Inflammatory macrophage (primary cell): ENCODE data around the gene ACOX3.
A peak's percentile ranks its signal among the peaks of the same experiment; 100 is the strongest.
"Not testable (repeated sequence)": the region's sequence is repeated elsewhere in the genome, so short reads cannot be mapped to it uniquely, and the experiment has no call there.

Experiments used
- DNase-seq, 2 donors: peaks; one replicate each; pipeline ENCODE4 v3.0.0-alpha.2; 2020 to 2022

The ACOX3 gene

DNA sequence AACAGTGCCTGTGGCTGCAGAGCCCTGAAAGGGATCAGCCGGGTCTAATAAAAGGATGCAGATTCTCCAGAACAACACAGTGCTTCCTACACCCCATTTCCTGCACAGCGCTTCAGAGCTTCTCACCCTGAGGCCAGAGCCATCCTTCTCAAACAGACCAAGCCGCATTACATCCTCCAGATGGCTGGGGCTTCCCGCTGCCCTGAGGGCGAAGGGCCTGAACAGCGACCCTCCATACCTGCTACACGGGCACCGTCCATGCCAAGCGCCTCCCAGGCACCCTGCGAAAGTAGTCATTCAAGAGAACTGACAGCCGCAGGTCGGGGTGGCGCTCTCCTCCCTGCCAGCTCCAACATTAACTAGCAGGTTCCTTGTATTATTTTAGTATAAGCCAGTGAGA is 36.5 kb downstream of the ACOX3 start:
- DNase-seq: no peak

DNA sequence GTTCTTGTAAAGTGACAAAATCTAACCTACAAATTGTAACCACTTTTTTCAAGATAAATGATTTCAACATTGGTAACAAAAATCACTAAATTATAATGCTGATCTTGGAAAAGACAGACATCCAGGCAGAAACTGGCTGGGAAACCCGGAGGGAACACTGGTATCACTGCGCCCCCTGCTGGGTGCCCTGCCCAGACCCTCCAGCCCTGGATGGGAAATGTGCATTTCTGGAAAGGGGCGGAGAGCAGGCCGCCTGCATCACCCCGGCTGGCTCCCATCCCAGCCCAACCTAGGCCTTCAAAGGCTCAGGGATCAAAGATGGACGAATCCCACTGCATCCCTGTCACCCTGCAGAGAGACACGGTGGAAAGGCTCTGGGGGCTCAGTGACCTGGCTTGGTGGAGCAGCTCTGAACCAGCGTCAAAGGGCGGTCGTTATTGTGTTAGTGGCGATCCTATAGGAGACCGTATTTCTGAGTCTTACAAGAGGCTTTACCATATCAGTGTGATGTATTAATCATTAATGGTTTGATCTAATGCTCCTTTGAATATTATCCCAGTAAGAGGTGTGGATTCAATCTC is 37.3 kb downstream of the ACOX3 start:
- peak; percentile 71 to 75 for DNase-seq

DNA sequence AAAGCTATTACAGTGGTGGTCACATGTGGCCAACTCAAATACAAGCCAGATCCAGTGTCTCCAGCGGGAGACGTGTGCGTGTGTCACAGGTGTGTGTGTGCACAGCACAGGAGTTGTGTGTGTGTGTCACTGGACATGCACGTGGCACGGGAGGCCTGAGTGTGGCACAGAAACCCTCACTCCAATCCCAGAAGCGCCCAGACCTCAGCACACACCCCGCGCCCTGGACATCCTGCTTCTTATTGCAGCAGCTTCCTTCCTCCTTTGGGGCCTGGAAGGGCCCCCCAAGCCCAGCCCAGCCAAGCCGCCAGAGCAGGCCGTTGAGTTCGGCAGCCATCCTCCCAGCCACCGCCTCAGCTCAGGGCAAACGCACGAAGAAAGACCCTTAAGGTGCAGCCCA is 37.9 kb downstream of the ACOX3 start:
- peak; percentile 40 to 53 for DNase-seq

DNA sequence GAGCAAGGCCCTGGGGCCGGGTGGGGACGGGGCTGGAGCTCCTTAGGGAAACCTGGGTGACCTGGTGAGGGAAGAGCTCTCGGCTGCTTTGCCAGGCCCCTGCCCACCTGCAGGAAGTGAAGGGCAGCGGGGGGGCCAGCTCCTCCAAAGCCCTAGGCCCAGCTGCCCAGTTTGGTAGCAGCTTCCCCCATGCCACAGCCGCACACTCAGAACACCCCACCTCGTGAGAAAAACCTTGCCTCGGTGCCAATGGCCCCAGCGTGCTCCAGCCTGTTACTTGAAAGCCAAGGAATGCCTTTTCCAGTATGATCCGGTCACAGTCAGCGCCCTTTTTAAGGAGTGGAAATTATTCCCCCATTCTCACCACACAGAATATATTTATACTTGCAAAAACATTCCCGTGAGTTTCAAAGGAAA is 38.3 kb downstream of the ACOX3 start:
- DNase-seq: no peak

DNA sequence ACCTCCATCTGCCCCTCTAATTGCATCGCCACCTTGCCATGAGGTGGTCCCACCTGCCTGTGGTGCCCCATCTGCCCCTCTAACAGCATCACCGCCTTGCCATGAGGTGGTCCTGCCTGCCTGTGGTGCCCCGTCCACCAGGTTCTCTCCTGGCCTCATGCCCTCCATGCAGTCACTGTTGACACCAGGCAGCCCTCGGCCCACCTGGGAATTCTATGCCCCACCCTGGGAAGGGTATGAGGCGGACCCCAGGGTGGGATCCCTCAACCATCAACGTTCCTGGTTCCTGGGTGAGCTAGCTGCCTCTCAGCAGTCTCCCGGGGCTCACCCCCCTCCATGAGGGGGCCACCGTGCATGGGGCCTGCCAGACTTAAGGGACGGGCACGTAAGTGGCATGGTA is 38.9 kb downstream of the ACOX3 start:
- DNase-seq: no peak

DNA sequence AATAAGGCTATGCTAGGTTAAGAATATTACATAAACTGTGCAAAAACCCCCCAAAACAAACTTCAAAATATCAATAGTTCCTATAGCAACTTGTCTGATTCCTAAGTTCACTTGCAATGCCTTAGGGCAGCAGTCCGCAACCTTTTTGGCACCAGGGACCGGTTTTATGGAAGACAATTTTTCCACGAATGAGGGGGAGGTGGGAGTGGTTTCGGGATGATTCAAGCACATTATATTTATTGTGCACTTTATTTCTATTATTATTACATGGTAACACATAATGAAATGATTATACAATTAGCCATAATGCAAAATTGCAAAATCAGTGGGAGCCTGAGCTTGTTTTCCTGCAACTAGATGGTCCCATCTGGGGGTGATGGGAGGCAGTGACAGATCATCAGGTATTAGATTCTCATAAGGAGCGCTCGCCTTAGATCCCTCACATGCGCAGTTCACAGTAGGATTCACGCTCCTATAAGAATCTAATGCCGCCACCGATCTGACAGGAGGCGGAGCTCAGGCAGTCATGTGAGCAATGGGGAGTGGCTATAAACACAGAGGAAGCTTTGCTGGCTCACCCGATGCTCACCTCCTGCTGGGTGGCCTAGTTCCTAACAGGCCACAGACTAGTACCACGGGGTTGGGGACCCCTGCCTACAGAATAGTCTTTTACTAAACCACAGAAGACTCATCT is 39.7 kb downstream of the ACOX3 start:
- no peak for DNase-seq

DNA sequence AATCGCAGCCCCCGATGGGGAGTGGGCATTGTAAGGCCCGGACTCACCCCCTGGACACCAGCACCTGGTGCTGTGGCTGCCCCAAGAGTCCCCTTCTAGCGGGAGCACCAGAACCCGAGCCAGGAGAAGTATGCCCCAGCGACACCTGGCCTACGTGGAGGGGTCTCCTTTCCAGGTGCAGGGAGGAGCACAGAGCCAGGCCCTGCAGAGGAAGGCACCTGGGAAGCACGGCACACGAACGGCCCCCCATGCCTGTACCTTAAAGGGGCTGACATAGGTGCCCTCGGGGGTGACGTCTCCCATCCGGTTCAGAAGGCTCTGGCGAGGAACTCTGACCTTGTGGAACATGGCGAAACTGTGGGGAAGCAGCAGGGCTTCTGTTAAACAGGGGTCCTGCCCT is 41.2 kb downstream of the ACOX3 start:
- DNase-seq: no peak

DNA sequence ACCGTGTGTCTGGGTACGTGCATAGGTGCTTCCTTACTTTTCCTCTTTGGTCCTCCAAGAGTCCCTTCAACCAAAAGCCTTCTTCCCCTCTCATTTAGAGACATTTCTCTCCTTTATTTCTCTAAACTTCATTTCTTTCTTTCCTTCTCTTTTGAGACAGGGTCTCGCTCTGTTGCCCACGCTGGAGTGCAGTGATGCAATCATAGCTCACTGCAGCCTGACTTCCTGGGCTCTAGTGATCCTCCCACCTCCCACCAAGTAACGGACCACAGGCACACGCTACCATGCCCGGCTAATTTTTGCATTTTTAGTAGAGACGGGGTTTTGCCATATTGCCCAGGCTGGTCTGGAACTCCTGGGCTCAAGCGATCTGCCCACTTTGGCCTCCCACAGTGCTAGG is 42.2 kb downstream of the ACOX3 start:
- no peak for DNase-seq

DNA sequence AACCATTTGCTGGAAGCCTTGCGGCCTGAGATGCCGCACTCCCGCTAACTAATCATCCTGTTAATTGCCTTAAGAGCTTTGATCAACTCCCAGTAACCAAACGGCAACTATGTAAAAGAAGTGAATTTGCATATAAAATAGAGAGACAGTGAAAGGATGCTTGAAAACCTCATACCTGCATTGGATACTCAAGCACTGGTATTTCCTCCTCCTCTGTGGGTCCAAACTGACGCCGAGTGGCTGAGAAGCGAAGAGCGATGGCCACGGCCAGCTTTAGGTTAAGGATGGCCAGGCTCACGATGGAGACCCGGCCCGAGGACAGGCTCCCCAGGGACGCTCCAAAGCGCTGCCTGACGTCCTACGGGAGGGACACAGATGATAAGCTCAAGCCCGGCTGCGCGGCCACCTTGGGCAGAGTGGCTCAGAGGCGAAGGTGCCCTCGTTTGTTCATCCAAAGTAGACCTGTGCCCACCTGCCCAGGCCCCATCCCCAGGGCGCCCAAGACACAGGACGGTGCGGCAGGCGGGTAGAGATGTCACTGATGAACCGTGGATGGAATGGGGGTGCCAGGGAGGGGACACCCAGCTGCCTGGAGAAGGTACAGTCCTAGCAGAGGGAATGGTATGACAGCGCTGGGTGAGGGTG is 43.6 kb downstream of the ACOX3 start:
- DNase-seq: no peak

DNA sequence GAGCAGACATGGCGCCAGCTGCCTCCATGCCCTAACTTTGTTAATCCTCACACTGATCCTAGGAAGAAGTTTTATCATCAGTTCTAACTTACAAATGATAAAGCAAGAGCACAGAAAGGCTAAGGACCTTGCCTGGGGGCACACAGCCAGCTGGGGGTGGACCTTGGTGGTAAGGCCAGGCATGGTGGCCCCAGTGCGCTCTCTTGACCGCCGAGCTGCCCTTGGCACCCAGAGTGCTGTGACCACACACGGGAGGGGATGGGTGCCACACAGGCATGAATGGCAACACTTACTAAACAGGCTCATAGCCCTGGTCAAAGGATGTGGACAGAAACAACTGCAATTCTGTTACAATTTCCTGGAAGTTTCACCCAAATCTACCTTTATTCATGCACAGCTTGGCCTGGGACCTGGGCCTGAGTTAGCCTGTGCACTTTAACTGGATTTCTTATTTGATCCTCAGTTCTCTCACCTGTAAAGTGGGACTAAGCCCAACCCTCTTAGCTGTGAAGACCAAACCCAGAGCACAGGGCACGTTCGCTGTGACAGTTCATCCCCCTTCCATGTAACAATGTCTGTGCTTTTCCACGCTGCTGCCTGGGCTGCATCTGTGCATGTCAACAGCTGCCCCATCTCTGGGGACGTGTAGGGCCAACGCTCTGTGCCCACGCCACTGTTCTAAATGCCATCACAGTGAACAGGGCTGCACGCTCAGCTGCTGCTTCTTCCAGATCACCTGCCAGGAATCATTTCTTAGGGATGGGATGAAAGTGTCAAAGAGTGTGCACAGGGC is 44.8 kb downstream of the ACOX3 start:
- DNase-seq: no peak

DNA sequence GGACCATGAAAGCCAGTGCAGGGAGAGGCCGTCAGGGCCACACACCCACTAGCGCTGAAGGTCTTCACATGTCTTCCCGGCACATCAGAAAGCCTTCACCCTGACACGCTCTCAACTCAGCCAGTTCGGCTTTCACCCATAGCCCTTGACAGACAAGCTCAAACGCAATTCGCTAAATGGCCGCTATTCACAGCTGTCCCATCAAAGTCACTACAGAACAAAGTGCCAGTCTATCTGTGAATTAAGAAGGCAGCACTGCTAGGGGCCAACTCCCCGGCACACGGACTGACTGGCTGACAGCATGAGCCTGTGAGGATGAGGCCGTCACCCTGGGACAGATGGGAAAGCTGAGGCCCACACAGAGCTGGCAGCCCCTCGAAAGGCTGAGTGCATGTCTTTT is 45.7 kb downstream of the ACOX3 start:
- DNase-seq: no peak

DNA sequence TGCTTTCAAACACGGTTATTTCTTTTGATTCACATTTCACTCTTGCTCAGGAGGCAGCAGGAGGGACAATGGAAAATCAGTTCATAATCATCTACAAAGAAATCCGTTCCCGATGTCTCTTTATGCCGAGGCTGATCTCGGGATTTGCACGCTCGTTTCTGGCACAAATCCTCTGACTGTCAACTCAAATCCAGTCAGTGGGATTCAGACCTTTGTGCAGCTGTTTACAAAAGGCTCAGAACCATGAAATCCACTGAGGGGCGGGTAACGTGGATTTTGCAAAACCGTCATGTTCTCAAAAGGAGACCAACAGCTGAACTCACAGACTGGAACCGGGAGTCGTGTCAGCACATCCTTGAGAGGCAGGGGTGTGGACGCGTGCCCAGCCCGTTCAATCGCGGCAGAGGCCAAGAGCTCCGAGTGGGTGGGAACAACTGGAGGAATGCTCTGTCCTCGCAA is 46.4 kb downstream of the ACOX3 start:
- DNase-seq: no peak

DNA sequence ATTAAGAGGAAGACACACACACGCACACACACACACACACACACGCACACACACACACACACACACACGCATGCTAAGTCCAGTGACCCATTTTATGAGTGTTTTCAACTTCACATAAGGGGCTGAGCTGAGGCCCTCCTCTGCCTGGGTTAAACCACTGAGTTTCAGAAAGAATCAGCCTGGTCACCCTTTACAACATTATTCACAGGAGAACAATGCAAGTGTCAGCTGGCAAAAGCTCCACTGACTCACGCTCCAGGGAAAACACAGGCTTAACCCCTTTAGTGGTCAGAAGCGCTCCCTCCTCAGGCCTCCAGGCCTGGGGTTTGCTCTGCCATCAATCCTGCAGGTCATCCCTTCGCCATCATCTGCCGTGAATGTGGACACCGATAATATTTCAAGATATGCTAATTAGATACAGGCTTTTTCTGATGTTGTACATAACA is 46.9 kb downstream of the ACOX3 start:
- no peak for DNase-seq

DNA sequence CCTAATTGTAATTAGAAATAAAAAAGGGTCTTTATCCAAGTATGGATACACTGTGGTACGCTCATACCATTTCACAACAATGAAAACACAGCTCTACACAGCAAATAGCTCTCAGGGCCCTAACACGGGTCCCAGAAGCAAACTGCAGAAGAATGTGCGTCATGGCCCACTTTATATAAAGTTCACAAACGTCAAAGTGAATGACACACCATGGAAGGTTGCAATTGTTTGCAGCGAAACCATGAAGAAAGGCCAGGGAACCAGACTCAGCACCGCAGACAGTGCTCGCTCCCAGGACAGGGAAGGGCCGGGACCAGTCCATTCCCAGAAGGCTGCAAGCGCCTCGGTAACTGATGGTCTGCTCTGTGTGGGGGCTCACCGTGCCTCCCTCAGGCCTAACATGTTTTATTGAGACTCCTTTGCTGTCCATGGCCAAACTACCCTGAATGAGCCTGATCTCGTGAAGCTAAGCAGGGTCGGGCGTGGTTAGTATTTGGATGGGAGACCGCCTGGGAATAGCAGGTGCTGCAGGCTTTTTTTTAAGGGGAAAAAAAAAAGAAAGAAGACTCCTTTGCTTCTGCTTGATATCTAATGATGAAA is 47.8 kb downstream of the ACOX3 start:
- no peak for DNase-seq

DNA sequence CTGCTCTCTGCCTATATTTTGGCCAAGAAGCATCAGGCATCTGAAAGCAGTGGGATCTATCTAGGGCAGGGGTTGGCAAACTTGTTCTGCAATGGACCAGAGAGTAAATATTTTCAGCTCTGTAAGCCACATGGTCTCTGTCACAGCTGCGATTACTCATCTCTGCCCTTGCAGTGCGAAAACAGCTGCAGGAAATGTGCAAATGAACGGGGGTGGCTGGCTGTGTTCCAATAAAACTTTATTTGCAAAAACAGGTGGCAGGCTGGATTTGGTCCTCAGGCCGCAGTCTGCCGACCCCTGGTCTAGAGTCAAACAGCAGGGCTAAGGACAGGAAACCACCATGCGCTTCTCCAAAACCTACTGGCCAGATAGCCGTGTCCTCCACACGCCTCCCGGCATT is 48.6 kb downstream of the ACOX3 start:
- DNase-seq: peak; percentile 52 to 74

DNA sequence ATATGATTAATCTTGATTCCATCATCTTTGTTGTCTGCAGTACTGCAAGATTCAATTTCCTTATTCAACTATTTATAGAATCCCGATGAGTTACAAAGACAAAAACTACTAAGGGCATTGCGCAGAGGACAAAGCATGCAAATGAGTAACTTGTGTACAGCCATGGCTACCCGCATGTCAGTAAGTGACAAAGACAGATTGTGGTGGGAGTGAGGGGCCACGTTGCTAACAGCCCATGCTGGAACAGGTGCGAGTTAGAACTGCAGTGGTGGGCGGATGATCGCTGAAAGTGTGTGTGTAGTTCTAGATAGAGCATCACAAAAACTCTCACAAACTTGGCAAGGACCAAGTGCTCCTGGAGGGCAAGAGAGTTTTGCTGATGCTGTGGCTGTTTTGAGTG is 49.5 kb downstream of the ACOX3 start:
- DNase-seq: no peak

DNA sequence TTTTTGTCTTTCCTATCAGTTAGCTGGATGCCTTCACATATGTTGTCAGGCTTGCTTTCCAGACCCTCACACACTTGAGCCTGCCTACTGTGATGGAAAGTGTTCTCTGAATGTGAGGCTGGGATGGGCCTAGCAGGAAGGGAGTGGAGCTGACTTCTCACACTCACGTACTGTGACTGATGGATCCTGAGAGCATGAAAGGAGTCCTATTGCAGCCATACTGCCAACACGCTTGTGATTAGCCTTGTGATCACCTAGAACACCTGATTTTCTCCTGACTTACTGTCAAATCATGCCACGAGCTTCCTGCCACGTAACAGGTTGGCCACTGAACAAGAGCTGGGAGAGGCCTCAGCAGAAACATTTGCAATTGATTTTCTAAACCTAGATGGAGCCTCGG is 49.9 kb downstream of the ACOX3 start:
- no peak for DNase-seq

DNA sequence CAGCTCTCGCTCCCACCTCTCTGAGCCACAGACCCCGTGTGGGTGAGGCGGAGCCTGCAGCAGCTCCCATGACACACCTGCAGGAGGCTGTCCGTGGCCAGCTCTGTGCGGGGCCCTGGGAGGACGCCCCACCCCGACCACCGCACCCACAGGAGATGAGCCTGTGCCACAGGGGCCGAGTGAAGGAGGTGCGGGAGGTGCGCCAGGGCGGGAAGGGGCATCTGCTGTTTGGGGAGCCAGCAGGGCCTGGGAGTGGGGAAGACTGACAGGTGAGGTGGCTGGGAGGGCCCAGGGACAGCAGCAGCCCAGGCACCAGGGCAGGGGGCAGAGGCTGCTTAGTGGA is 52.0 kb downstream of the ACOX3 start:
- no peak for DNase-seq

DNA sequence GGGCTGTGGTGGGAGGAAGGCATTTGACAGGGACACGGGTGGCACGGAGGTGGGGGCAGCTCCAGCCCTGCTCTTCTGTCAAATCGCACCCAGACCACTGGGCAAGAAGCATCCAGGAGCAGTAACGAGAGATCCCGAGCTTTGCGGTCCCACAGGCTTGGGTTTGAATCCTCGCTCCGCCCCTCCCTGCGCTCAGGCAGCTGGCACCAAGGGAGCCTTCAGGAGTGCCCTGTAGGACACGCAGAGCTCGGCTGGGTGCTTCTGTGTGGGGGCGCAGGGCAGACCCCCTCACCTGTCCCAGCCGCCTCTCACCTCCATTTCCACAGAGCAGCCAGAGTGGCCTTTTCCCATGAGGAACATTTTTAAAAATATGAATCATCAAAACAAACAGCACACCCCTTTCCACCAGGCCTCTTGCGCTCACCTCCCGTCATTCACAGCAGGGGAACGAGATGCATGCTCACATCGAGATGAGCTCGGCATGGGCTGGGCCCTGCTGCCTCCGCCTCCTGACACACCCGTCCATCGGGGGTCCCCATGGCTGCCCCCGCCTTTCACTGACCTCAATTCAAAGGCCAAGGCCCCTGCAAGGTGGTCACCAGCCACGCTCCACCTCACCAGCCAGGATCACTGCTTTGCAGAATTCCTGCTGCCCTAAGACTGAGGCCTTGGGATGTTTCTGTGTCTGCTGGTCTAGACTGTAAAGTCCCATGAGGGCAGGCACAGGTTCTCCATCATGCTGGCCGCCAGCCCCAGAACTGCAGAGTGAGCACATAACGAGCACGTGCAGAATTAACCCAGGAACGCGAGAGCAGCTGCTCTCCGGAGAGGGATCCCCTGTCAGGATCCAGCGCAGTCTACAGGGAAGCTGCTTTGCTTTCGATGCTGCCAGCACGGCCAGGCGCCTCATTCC is 52.7 kb downstream of the ACOX3 start:
- no peak for DNase-seq

DNA sequence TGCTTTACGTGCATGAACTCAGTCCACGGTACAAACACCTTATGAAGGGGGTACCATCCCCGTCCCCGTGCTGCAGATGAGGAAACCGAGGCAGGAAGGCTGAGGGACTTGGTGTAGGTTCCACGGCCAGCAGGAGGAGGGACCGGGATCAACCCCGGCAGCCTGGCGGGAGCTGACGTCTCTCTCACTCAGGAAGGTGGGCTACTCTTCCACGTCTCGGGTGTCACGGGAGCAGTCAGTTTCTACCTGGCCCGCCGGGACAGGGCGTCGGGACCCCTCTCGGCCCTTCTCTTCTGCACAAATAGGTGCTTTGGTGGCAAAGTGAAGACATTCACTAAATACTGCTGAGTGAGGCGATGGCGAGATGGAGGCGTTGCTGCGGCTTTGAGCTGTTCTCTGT is 53.3 kb downstream of the ACOX3 start:
- DNase-seq: no peak

DNA sequence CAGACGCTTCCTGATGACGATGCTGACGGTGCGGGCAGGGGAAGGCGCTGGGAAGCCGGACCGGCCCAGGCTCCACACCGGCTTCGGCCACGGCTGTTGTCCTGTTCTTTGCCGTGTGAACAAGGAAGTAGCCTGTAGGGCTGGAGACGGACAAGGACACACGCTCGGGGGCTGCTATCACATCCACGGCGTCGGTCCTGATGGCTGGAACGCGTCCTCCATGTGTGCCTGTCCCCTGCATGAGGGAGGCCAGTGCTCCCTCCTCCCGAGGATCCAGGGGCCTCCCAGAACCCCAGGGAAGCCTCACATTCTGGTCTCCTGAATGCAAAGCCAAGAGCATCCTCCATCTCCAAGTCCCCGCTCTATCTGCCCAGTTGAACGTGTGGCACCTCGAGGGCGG is 53.8 kb downstream of the ACOX3 start:
- DNase-seq: no peak

DNA sequence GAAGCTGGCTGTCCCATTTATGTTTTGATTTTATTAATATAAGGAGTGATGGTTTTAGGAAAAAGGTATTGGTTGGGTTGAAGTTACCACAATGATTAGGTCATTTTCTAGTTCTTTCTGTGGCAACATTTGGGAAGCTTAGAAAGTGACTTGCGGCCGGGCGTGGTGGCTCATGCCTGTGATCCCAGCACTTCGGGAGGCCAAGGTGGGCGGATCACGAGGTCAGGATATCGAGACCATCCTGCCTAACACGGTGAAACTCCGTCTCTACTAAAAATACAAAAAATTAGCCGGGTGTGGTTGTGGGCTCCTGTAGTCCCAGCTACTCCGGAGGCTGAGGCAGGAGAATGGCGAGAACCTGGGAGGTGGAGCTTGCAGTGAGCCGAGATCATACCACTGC is 54.4 kb downstream of the ACOX3 start:
- DNase-seq: not testable (repeated sequence)
